K562 (cell line): Measurements from ENCODE around the gene MIEN1. TPM values are rescaled to one million over a fixed set of nuclear protein-coding genes. Genes with fewer than 3 reads are reported as not detected.

ENCODE experiments used
- AFF1 ChIP-seq, 2 experiments: fragments of 450-650 bp; IDR thresholded peaks; 2 replicates each; pipeline ENCODE4 v1.6.1; 2018; ENCODE audit warnings: mild to moderate bottlenecking in 2 of 2, low read depth in 1 of 2; ENCODE audit not compliant: partially characterized antibody in 2 of 2
- CBX8 ChIP-seq: fragments of 200-600 bp; sonication (generic); IDR thresholded peaks from 2 replicates; pipeline ENCODE4 v1.6.1; 2012; ENCODE audit warnings: borderline replicate concordance, mixed run types, low read depth, mild to moderate bottlenecking, moderate library complexity, mixed read lengths, low read length, control low read depth, inconsistent platforms; ENCODE audit not compliant: poor library complexity, severe bottlenecking; ENCODE audit errors: extremely low read depth
- COPS2 ChIP-seq: fragments of 450-650 bp; conservative IDR thresholded peaks from 2 replicates; pipeline ENCODE4 v1.6.1; 2016; ENCODE audit warnings: mild to moderate bottlenecking, moderate library complexity
- CREB1 ChIP-seq, 2 experiments: sonication (generic) in 1 of 2; formaldehyde crosslinking in 1 of 2; IDR thresholded peaks; 2 replicates each; pipeline versions ENCODE4 v1.6.1 to v1.8.0; 2012 to 2022; ENCODE audit warnings: inconsistent platforms in 1 of 2, mild to moderate bottlenecking in 1 of 2, missing genetic modification reagents in 1 of 2, moderate library complexity in 1 of 2
- CTCFL ChIP-seq: IDR thresholded peaks from 2 replicates; pipeline ENCODE4 v1.6.1; 2011; ENCODE audit warnings: borderline replicate concordance, low read depth, mild to moderate bottlenecking, moderate library complexity, low read length; ENCODE audit not compliant: insufficient read depth, poor library complexity, severe bottlenecking
- HOXB6 ChIP-seq: fragments of 250-450 bp; sonication (Bioruptor Pico); IDR thresholded peaks from 2 replicates; pipeline ENCODE4 v1.5.1; 2022; ENCODE audit warnings: mild to moderate bottlenecking, borderline replicate concordance
- ID3 ChIP-seq, 2 experiments: fragments of 250-450 bp in 1 of 2; fragments of 450-650 bp in 1 of 2; sonication (Bioruptor Pico) in 1 of 2; IDR thresholded peaks; 2 replicates each; pipeline versions ENCODE4 v1.6.1 to v1.8.0; 2016 to 2021; ENCODE audit warnings: mild to moderate bottlenecking in 2 of 2, moderate library complexity in 2 of 2, missing compliant biosample characterization in 1 of 2, missing genetic modification characterization in 1 of 2
- MBD1 ChIP-seq: fragments of 250-450 bp; sonication (Bioruptor Pico); IDR thresholded peaks from 2 replicates; pipeline ENCODE4 v1.8.0; 2022; ENCODE audit warnings: inconsistent platforms
- NFIC ChIP-seq: fragments of 450-650 bp; IDR thresholded peaks from 2 replicates; pipeline ENCODE4 v1.6.1; 2017; ENCODE audit warnings: mild to moderate bottlenecking, inconsistent platforms
- NRF1 ChIP-seq, 2 experiments: fragments of 450-650 bp; IDR thresholded peaks in 1 of 2; conservative IDR thresholded peaks in 1 of 2; 2 replicates each; pipeline ENCODE4 v1.6.1; 2014; ENCODE audit warnings: mild to moderate bottlenecking in 2 of 2
- PHF21A ChIP-seq: fragments of 450-650 bp; IDR thresholded peaks from 2 replicates; pipeline ENCODE4 v1.6.1; 2017; ENCODE audit warnings: low read depth, borderline replicate concordance
- SMARCE1 ChIP-seq: fragments of 450-650 bp; IDR thresholded peaks from 2 replicates; pipeline ENCODE4 v1.7.1; 2016; ENCODE audit warnings: mild to moderate bottlenecking
- TCF7 ChIP-seq: sonication (generic); IDR thresholded peaks from 2 replicates; pipeline ENCODE4 v1.6.1; 2016; ENCODE audit warnings: antibody characterized with exemption, borderline replicate concordance
- ZBTB33 ChIP-seq: sonication (generic); formaldehyde crosslinking; IDR thresholded peaks from 2 replicates; pipeline ENCODE4 v1.8.1; 2023; ENCODE audit warnings: mild to moderate bottlenecking, missing genetic modification reagents
- ZNF764 ChIP-seq: fragments of 250-450 bp; sonication (Bioruptor Pico); IDR thresholded peaks from 2 replicates; pipeline ENCODE4 v1.4.0; 2020; ENCODE audit warnings: low read depth, mild to moderate bottlenecking, moderate library complexity
- polyA plus RNA-seq, 8 experiments: library from polyadenylated mRNA; depleted of rRNA in 4 of 8; stranded (reverse) in 5 of 8; unstranded in 3 of 8; fragments of >200 nt; fragmentation: Nextera tagmentation in 2 of 8; fragmentation: Illumina TruSeq in 1 of 8; extraction: Ambion mirVana in 2 of 8; extraction: Trizol in 1 of 8; gene quantifications; 2 replicates each; pipeline versions ENCODE4 v1.2.1 to v1.2.3, GENCODE V29; 2011 to 2014; ENCODE audit warnings: inconsistent platforms in 1 of 8, missing spikeins in 1 of 8
- total RNA-seq, 7 experiments: library from RNA; depleted of rRNA in 6 of 7; stranded (reverse); fragments of >200 nt in 6 of 7; fragmentation: Illumina TruSeq in 2 of 7; extraction: Trizol in 2 of 7; gene quantifications; 2 replicates each; pipeline versions ENCODE4 v1.2.1 to v1.2.3, GENCODE V29; 2011 to 2021; ENCODE audit warnings: low replicate concordance in 1 of 7

The MIEN1 gene
- total and polyA plus RNA-seq, 9 of the 15 experiments (the other 6 are each of a cell fraction or from before 2014, with no cell fraction given) = 61.3 to 142 (median 78.9) TPM

GRCh38 chr17:39753514-39754160, 23.3 kb upstream of the MIEN1 start (continued):
- no peak for TF ChIP-seq CREB1 (IDR thresholded peaks at IDR 0.05)
- no peak for TF ChIP-seq CREB1 (CRISPR knock-in tag; IDR thresholded peaks at IDR 0.05)
- TF ChIP-seq SMARCE1 = no peak
- no peak for TF ChIP-seq CBX8
- TF ChIP-seq AFF1 (IDR thresholded peaks at IDR 0.05; ENCODE audit: low read depth in 1 of 2, partially characterized antibody in 2 of 2) = no peak
- no peak for TF ChIP-seq HOXB6 (CRISPR knock-in tag)
- TF ChIP-seq PHF21A = no peak
- TF ChIP-seq COPS2 = no peak
- TF ChIP-seq MBD1 (CRISPR knock-in tag) = no peak
- TF ChIP-seq ZBTB33 (CRISPR knock-in tag) = peak; percentile 99
- peak; percentile 58 for TF ChIP-seq CTCFL
- TF ChIP-seq ZNF764 (CRISPR knock-in tag) = no peak
- TF ChIP-seq NFIC = peak; percentile 66; the same call in 1 of the 2 replicates
- TF ChIP-seq ID3 (CRISPR knock-in tag; IDR thresholded peaks at IDR 0.05) = no peak
- TF ChIP-seq ID3 (tag; IDR thresholded peaks at IDR 0.05) = peak; percentile 73; the same call in 1 of the 2 replicates
- peak; percentile 56; the same call in 1 of the 2 replicates for TF ChIP-seq TCF7
- peak; percentile 61 to 78 for TF ChIP-seq NRF1 (conservative IDR thresholded peaks at IDR 0.05 in 1 of 2, IDR thresholded peaks at IDR 0.05 in 1 of 2)
